Measurements from ENCODE around the gene MACROH2A2.
"Not testable (repeated sequence)": the region's sequence is repeated elsewhere in the genome, so short reads cannot be mapped to it uniquely, and the experiment has no call there.

The MACROH2A2 gene

DNA sequence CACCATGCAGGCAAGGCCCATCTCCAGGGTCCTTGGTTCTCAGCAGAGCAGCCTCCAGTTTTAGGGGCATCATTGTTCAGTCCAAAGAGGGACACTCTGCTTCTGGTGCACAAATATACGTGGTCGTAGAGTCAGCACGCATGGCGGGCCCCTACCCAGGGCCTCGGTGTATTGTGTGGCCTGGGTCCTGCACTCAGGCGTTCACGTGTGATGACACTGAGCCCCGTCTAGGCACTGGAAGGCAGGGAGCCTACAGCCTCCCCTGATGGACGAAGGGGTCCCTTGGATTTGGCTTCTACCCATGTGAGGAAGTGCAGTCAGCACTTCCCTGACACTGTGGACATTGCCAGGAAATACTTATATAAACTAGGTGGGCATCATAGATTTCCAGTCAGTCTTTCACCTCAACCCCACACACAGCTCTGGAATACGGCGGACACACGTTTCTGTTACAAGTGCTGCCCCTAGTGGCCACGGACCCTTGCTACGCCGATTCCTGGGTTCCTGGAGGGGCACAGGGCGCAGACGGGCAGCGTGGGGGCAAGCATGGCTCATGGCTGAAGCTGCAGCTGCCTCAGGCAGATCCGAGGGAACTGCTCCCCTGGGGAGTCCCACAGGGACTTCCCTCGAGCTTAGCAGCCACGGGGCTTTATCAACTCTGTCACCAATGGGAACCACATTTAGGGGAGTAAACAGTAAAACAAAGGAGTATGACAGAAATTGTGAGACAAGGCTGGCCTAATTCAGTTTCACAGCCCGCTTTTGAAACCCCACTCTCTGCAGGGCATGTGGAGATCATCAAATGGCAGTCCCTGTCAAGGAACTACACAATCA lies 54.5 kb downstream of the MACROH2A2 start:
- DNase-seq = no peak

DNA sequence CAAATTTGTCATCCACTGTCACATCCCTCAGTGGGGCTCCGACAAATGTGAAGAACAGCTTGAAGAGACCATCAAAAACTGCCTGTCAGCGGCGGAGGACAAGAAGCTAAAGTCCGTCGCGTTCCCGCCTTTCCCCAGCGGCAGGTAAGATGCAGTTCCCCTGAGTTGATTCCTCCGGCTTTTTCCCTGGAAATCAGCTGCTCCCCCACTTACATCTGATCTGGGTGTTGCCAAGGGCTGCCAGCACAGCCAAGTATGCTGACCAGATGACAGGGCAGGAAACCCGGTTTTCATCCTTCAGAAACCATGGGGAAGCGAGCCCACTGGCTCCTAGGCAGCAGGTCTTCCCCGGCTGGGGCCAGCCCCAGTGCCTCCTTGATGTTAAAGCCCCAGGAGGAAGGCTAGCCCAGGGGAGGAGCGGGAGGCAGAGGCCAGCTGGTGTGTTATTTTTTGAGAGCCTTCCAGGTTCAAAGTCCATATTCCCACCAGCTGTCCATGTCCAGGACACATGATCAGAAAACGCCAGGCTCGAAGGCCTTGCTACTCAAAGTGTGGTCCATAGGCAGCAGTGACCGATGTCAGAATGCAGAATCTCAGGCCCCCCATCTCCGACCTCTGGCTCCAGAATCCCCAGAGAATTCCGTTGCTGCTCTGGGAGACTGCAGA lies 56.6 kb downstream of the MACROH2A2 start:
- no peak for DNase-seq

DNA sequence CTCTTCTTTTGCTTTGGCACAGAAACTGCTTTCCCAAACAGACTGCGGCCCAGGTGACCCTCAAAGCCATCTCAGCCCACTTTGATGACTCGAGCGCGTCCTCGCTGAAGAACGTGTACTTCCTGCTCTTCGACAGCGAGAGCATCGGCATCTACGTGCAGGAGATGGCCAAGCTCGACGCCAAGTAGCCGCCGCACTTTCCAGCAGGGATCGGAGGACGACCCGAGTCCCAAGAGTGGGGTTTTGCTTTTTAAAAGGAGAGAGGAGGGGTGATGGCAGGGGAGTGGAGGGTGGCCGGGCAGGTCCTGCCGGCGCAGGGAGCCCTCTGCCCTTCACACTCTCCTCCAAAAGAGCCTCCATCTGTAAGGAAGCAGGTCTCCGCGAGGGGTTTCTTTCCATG lies 58.9 kb downstream of the MACROH2A2 start:
- no peak for DNase-seq

DNA sequence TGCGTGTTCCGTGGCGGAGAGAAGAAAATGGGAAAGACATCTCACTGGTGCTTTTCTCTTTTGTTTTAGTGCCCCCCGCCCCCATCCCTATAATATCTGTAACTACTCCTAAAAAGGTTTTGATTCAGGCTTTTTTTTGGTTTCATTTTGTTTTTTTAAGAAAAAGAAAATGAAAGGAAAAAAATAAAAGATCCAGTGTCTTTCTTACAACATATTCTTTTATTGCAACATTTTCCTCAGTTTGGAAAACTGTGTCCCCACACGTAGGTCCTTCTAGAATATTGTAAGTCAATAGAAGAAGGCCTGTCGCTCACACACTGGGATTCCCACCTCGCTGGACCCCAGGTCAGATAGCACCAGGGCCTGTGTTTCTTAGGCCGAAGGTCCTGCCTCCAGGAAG lies 59.4 kb downstream of the MACROH2A2 start:
- no peak for DNase-seq

DNA sequence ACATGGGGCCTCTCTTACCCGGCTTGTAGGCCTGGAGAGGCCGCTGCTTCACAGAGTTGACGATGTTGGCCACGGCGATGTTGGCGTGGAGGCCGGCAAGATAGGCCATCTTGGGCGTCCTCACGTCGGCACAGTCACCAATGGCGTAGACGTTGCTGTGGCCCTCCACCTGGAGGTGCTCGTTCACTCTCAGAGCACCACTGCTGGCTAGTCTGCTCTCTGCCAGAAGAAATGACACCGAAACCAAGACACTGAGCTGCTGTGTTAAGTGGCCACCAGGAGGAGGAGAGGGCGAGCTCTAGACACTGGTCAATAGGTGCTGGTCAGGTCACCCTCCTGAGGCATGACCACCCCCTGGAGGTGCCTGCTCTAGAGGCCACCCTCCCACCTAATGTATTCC lies 62.3 kb downstream of the MACROH2A2 start:
- DNase-seq = no peak

DNA sequence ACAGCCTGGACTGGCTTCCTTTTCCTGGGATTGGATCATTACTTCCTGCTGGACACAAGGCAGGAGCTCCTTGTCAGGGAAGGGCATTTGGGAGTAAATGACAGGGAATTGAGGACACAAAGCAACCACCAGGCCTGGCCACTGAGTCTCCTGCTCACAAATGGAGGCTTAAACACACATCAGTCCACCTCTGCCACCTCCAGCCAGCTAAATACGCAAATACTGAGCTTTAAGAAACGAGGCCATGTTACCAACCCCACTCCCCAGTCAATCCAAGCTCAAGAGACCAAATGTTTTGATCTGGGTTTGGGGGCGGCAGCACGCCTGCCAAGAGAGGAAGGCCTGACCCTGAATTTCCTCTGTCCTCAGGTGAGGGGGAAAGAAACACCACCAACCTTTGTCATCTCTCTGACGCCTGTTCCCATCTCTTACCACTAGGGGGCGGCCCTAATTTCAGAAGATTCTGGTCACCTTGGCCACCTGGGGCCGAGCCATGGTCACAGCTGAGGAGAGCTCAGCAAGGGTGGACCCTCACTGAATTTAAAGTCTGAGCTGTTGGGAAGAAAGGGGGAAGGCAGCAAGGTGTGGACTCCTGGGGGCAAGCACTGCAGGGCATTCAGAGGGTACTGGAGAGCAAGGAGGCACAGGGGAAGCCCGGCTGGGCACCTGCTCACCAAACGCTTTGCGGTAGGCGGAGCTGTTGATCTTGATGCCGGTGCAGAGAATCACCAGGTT lies 63.5 kb downstream of the MACROH2A2 start:
- DNase-seq = peak in 1 of 2 experiments; percentile 34

DNA sequence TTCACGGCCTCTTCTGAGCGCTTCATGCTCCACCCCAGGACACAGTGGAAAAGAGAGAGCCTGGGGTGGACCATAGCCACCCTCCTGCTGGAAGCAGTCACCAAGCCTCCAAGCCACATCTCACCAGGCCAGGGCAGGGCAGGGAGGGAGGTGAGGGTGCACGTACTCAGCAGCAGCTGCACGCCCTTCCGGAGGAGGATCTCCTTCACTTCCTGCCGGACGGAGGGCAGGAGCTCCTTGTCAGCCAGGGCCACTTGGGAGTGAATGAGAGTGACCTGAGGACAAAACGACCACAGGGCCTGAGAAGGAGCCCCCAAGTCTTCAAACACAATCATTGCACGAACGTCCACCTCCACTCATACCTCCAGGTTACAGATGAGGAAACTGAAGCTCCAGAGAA lies 65.0 kb downstream of the MACROH2A2 start:
- no peak for DNase-seq

DNA sequence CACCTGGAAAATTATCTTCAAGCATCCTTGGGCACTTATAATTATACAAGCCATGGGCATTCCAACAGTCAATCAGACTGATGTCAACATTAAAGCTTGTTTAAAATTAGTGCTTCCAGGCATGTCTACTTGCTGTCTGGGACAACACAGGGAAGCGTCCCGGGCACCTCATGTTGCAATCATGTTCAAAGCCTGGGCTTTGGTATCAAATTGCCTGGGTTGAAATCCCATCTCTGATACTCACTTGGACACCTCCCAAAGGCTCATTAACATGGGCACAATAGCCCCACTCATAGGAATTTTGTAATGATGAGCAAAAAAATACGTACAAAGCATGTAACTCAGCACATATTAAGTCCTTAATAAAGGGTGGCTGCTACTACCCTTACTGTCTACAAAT lies 65.5 kb downstream of the MACROH2A2 start:
- DNase-seq = no peak

DNA sequence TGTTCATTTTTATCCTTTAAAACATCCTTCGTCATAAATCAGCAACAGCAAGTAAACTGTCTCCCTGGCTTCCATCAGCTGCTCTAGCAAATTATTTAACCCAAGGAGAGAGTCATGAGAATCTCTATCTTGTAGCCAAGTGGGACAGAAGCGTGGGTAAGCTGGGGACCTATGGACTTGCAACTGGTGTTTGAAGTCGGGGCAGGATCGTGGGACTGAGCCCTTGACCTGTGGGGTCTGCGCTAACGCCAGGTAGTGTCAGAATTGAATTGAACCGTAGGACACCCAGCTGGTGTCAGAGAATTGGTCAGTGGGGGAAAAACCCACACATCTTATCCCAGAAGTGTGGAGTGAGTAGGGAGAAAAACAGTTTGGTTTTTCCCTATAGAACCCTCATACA lies 66.6 kb downstream of the MACROH2A2 start:
- DNase-seq = no peak

DNA sequence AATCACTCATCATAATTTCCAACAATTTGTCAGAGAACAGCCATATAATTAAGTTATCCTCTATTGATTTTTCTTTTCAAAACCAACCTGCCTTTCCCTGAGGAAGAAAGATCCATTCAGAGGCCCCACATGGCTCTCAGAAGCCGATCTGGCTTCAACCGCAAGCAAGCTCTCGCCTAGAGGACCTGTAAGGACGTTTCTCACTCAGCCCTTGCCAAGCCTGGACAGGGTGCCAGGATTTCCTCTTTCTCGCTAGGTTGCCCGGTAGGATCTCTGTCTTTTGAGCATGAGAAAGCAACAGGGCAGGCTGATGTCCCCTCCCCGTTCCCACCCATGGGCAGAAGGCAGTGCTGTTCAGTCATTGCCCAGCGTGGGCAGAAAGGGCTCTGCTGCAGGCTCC lies 67.0 kb downstream of the MACROH2A2 start:
- DNase-seq = no peak

DNA sequence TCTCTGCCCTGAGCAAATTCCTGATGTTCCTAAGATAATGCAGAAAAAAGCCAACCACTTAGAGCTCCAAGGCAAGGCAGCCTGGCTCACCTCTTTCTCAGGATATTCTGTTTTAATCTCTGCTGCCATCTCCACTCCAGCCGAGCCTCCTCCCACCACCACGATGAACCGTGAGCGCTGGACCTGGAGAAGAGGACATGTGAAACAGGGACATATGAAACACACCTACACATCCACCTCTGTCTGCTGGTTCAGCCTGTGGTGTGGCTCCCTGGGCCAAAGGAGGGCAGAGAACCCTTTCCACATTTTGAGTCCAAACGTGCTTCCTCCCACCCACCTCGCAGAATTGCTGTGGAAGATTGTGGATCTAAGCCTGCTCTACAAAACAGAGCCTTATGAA lies 67.8 kb downstream of the MACROH2A2 start:
- no peak for DNase-seq

DNA sequence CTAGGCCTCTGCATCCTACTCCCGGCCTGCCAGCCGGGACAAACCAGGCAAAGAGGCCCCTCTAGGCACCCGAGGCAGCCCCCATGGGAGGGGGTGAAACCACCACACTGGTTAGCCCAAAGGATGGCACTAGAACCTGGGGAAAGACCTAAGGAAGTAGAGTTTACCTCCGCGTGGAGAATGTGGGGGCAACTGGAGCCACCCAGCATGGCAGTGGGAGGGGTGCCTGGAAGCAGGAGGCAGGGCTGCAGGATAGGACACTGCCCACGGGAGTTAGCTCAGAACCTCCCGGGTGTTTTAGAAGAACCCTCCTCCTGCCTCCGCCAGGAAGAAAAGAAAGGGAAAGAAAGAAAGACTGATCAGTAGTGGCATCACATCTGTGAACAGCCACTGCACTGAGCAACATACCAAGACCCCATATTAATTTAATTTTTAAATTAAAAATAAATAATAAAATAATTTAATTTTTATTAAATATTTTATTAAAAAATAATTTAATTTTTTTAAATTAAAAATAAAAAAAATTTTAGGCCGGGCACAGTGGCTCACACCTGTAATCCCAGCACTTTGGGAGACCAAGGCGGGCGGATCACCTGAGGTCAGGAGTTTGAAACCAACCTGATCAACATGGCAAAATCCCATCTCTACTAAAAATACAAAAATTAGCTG lies 68.8 kb downstream of the MACROH2A2 start:
- DNase-seq = no peak

DNA sequence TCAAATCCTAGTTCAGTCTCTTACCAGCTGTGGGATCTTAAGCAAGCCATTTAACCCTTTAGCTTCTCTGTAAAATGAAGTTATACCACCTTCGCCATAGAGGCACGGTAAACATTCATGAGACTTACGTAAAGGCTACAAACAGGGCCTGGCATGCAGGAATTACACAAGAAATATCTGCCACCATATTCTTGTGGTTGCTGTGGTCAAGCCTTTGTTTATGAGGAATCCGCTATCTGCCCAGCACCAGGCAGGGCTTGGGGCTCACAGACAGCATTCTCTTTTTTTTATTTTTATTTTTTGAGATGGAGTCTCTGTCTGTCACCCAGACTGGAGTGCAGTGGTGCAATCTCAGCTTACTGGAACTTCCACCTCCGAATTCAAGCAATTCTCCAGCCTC lies 70.1 kb downstream of the MACROH2A2 start:
- no peak for DNase-seq

DNA sequence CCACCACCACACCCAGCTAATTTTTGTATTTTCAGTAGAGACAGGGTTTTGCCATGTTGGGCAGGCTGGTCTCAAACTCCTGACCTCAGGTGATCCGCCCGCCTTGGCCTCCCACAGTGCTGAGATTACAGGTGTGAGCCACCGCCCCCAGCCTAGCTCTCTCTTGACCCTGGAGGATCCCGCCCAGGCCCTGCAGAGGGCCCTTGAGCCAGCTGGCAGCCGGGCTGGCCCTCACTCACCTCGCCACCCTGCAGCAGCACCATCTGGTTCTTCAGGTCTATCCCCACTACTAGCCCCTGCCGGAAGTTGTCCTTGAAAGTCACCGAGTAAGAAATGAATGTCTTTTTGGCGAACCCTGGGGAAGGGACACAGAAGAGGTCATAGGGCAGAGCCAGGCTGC lies 70.5 kb downstream of the MACROH2A2 start:
- not testable (repeated sequence) for DNase-seq

DNA sequence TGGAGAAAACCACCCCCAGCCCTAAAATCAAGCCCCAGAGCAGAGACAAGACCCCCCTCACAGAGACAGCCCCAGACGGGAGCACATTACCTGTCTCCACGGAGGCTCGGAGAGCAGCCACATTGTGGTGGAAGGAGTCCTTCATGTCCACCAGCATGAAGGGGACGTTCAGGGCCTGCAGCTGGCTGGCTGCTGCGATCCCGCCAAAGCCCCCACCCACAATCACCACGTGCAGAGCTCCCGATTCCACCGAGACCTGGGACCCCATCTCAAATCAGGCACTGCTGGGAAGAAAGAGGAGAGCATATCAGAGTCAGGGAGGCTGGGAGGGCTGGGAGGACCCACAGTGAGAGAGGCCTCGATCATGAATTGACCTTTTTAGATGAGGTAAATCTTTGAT lies 71.2 kb downstream of the MACROH2A2 start:
- DNase-seq = no peak

DNA sequence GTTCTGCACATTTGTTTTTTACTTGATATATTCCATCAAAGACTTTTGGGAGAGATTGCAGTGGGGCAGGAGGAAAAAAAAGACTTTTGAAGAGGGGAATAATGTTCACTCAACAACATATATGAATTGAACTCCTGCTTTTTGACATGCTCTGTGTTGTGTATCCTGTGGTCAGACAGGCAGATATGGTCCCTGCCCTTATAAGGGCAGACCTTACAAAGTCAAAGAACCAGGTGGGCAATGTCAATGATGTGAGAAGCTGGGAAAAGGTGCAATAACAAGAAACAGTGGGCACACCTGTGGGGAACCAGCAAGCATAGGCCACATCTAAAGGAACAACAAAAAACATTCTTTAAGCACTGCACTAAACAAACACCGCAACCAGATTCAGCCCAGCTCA lies 71.8 kb downstream of the MACROH2A2 start:
- DNase-seq = no peak

DNA sequence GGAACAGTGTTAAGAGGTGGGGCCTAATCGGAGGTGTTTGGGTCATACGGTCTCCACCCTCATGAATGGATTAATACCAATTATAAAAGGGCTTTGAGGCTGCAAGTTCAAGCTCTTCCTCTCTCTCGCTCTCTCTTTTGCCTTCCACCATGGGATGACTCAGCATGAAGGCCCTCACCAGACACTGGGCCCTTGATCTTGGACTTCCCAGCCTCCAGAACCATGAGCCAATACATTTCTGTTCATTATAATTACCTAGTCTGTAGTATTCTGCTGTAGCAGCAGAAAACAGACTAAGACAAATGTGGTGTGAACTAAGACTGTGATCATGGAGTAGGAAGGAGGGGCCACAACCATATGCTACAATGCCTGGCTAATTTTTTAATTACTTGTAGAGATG lies 72.3 kb downstream of the MACROH2A2 start:
- no peak for DNase-seq

DNA sequence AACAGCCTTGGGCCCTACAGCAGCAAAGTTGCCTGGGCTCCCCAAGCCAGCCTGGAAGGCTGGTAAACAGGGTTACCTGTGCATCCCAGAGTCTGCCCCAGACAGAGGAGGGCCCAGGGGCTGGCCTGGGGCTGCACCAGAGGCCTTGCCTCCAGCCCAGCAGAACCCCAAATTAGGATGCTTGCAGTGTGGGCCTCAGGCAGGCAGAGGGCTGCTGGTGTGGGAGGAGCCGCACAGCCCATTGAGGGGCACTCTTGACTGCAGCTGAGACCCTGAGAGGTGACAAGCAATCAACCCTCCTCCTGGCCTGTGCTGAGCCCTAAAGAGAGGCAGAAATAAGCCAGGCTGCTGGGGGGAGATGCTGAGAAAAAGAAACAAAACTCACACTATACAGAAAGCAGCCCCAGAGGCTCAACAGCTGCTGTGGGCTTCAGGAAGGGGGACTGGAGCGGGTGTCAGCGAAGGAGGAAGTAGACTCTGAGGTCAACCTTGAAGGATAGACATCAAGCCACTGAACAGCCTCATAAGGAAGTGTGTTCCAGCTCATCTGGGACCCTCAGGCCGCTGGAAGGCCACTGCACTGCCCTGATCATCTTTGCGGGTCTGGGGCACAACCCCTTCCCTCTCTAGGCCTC lies 73.4 kb downstream of the MACROH2A2 start:
- no peak for DNase-seq

DNA sequence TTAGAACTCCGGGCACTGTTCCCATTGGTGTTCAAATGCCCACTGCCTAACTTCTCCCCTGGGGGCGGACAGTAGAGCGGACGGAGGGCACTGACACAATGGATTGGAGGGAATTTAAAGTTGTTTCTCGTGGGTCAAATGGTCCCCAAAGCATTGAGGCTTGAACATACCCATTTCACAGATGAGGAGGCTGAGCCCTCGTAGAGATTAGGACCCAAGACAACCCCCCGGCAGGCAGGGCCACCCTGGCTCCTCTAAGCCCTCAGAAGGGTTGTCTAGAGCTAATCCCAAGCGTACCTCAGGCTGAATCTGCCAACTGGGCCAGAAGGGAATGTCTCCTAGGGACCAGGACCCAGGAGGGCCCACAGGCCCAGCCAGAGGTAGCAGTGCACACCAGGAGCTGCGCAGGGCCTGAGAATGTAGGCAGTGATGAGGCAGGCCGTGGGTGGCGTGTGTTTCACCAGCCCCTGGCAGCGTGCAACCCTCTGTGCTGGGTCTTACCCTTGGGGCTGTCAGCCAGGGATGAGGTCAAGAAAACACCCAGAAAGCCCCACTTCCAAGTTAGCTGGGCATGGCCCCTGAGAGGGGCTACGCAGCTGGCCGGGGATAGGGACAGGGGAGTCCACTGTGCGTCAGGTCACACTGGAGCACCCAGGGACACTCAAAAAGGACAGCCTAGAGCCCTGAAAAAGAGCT lies 74.2 kb downstream of the MACROH2A2 start:
- no peak for DNase-seq

DNA sequence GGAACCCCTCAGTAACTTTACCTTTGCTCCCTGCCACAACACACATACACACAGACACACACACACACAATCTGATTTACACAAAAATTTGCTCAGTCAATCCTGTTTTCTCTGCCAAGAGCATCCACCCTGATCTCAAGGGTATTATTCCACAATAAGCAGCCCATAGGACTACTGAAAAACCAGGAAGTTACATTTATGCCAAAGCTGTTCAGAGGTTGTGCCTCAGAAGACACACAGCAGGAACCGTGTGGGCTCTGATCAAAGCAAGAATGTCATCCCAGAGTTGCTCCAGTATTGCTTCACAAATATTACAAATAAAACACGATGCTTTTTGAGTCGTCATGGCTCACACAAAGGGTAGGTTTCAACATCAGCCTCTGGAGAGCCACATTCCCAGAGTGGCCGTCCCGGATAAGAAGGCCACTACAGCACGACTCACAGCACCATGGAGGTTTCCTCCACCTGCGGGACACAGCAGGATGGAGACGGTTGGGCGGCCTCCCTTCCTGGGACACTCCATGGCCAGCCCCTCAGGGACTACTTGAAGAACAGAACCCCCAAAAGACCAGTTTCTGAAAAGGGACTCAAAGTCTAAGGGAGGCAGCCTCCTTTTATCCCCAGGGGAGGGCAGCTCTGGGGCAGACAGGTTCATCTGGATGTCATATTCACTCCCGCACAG lies 78.4 kb downstream of the MACROH2A2 start:
- no peak for DNase-seq

DNA sequence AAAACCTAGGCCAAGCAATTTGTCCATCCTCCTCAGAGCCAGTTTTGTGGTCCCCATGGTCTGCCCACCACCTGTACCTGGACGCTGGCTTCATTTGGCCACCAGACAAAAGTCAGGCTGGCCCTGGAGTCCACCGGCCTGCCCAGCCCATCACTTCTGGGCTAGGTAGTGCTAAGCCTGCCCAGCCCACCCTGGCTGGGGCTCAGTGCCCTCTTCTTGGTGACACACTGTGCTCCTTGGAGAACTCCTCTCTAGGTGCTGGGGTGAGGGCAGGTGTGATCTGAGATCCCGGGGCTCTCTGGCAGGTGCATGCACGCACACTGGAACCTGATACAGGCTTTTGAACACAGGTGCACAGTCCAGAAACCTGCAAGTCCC lies 78.9 kb downstream of the MACROH2A2 start:
- no peak for DNase-seq

All from SW 1271 (cell line).